Measurements from ENCODE around the gene IVL.

DNA sequence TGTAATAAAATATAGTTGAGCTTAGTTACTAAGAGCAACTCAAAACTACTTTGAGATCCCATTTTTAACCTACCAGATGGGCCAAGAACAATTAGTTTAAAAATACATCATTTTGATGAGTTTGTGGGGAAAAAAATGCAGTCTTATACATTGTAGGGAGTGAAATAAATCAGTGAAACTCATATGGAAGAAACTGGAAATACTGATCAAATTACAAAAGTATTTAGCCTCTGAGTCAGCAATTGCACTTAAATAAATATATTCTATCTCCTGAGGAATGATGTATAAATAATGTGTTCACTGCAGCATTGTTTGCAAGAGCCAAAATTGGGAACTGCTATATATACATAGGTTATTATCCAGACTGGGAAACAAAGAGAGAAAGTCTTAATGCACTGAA, 34.9 kb upstream of the IVL start:
- TF ChIP-seq, protein P1, sequence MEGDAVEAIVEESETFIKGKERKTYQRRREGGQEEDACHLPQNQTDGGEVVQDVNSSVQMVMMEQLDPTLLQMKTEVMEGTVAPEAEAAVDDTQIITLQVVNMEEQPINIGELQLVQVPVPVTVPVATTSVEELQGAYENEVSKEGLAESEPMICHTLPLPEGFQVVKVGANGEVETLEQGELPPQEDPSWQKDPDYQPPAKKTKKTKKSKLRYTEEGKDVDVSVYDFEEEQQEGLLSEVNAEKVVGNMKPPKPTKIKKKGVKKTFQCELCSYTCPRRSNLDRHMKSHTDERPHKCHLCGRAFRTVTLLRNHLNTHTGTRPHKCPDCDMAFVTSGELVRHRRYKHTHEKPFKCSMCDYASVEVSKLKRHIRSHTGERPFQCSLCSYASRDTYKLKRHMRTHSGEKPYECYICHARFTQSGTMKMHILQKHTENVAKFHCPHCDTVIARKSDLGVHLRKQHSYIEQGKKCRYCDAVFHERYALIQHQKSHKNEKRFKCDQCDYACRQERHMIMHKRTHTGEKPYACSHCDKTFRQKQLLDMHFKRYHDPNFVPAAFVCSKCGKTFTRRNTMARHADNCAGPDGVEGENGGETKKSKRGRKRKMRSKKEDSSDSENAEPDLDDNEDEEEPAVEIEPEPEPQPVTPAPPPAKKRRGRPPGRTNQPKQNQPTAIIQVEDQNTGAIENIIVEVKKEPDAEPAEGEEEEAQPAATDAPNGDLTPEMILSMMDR (IDR thresholded peaks at IDR 0.05; ENCODE audit: extremely low read depth in 1 of 2, insufficient read depth in 1 of 2, low read depth in 1 of 2, low read length in 2 of 2), result no peak
- TF ChIP-seq POLR2A (IDR thresholded peaks at IDR 0.05; ENCODE audit: low read depth, low read length) (no peak), MYC (IDR thresholded peaks at IDR 0.05; ENCODE audit: low read depth, low read length) (no peak), POLR2AphosphoS5 (IDR thresholded peaks at IDR 0.05; ENCODE audit: insufficient read depth, low read depth, low read length) (no peak), EZH2 (IDR thresholded peaks at IDR 0.05; ENCODE audit: borderline replicate concordance, low read depth, low read length, severe bottlenecking) (no peak)
- TF ChIP-seq, protein P2, sequence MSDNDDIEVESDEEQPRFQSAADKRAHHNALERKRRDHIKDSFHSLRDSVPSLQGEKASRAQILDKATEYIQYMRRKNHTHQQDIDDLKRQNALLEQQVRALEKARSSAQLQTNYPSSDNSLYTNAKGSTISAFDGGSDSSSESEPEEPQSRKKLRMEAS (IDR thresholded peaks at IDR 0.05; ENCODE audit: insufficient read depth, insufficient read length), result no peak

All from endothelial cell of umbilical vein (primary cell).